Measurements from ENCODE around the gene ITGB5.
A peak's percentile ranks its signal among the peaks of the same experiment; 100 is the strongest.
"Not testable (repeated sequence)": the region's sequence is repeated elsewhere in the genome, so short reads cannot be mapped to it uniquely, and the experiment has no call there.

ITGB5 gene

GRCh38 chr3:124834723-124835718, 52.1 kb downstream of the ITGB5 start:
- peak; percentile 26 for DNase-seq

DNA sequence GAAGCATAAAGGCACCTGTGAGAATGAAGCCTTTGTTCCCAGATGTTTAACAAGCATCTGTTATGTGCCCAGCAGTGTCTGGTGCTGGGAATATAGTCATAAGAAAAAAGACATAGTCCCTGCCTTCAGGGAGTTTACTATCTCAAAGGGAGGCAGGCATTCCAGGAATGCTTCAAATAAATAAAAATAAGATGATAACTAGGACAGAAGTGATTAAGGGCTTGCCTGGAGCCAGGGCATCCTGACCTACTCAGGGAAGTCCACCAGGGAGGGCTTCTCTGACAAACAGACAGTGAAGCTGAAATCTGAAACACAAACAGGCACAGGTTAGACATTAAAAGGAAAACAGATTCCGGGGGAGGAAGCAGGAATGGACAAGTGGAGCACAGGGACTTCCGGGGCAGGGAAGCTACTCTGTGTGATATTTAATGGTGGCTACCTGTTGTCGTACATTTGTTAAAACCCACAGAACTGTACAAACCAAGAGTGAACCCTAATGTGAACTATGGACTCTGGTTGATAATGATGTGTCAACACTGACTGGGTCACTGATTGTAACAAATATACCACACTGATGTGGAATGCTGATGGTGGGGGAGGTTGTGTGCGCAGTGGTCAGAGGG, 53.3 kb downstream of the ITGB5 start:
- DNase-seq: no peak

DNA sequence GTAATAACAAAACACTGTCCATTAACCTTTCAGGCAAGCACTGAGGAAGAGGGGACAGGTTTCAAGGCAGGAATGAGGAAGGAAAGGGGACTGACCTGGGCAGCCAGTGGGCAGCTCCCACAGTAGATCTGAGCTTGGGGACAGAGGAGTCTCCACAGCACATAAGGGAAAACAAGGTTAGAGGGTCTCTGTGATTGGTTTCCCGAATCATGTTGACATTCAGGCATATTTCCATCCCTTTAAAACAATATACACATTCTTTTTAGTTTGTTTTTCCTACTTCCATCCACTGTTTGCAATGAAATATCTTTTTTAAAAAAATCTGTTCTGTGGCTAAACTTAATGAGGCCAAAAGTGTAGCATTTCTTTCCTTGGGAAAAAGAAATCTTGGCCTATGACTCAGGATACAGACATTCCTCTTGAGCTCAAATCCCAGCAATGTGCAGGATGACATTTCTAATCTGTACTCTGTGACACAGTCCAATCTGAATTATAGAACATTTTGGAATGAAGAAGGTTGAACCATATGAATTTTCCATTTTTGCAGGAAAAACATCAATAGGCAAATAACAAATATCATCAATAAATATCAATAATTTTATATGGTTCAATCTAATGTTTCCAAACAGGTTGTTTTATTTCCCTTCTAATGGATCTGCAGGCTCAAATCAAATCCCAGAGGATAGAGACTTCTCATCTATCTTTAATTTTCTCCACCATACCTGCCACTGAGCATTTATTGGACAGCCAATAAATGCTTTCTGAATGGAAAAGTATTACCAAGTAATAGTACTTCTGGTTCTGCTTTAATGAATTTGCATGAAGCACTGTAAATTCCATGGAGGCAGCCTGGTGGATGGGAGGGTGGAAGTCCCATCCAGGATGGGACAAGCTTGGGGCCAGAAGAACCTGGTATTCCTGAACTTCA, 54.1 kb downstream of the ITGB5 start:
- DNase-seq: no peak

GRCh38 chr3:124831628-124832199, 55.5 kb downstream of the ITGB5 start:
- DNase-seq: no peak

- DNase-seq: no peak
These were observed 57.2 kb downstream of the ITGB5 start for GRCh38 chr3:124829819-124830554.

GRCh38 chr3:124829178-124829818, 57.9 kb downstream of the ITGB5 start:
- DNase-seq: no peak

GRCh38 chr3:124827476-124828206, 59.5 kb downstream of the ITGB5 start:
- DNase-seq: not testable (repeated sequence)

GRCh38 chr3:124826703-124827102, 60.5 kb downstream of the ITGB5 start:
- DNase-seq: no peak

- DNase-seq: no peak
These were observed 62.8 kb downstream of the ITGB5 start for GRCh38 chr3:124824286-124824915.

GRCh38 chr3:124823648-124824047, 63.5 kb downstream of the ITGB5 start:
- DNase-seq: no peak

DNA sequence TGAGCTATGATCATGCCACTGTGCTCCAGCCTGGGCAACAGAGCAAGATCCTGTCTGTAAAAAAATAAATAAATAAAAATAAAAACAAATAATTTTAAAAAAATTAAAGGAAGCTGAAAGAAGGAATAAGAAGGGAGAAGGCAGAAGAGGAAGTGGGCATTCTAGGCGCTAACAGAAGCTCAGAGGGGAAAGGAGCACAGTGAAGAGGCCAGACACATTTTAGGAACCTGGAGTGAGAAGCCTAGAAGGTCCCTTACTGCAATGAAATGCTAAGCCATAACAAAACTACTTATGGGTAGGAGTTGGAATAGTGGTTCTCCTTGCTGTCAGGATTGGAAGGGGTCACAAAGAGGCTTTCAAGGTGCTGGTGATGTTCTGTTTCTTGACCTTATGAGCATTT, 64.0 kb downstream of the ITGB5 start:
- no peak for DNase-seq

- no peak for DNase-seq
These were observed 65.8 kb downstream of the ITGB5 start for GRCh38 chr3:124821356-124821755.

DNA sequence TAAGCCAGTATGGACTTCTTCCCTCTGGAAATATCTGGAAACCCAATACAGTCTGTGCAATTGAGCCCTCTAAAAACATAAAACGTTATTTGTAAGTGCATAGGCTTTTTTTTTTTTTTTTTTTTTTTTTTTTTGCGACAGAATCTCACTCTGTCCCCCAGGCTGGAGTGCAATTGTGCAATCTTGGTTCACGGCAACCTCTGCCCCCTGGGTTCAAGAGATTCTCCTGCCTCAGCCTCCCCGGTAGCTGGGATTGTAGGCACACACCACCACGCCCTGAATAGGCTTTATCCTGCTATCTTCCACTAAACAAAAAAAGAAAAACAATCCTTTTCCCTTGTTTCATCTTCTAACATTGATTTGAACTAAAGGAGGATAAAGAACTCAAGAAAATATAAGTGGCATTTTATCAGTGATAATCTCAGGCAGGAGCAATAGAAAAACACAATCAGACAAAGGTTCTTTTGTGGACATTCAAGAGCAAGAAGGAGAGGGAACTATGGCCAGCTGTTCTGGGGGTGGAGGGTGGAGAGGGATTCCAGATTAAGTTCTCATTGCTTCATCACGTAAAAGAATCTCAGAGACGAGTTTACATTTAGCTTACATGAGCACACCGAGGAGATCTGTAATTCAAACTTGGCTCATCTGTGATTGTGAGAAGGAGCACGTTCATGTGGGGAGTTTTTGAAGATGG, 68.6 kb downstream of the ITGB5 start:
- DNase-seq: no peak

DNA sequence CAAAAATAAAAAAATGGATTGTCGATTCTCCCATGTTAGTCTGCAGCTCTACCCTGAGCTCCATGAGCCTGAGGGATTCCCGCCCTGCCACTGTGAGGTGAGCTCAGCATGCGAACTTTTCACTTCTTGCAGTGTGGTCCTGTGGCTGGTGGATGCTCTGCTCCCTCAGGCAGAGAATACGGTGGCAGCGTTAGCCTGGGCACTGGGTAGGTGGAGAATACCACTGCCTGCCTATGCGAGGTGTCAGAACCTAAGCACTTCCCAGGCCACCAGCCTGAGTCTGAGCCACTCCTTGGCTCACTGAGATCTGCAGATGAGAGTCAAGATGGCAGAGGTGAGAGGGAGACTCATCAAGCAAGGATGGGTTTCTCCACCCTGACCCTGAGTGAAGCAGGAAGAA, 70.1 kb downstream of the ITGB5 start:
- no peak for DNase-seq

DNA sequence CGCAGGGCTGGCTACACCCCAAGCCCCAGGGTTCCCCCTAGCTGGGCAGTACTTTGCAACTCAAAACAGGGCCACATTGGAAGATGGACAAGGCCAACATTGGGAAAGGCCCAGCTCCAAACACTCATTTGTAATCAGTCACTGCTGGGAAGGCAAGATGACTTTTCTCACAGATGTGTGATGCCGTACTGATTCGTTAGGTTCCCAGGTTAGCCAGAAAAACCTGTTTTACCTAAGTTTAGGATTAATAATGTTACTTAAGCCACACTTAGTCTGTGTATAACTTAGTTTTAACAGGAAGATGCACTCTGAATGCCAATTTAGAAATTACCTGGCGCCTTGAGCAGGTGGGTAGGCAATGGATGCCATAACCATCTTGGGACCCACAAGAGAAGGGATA, 71.0 kb downstream of the ITGB5 start:
- DNase-seq: no peak

GRCh38 chr3:124815781-124816180, 71.4 kb downstream of the ITGB5 start:
- DNase-seq: no peak

- DNase-seq: no peak
These were observed 72.3 kb downstream of the ITGB5 start for GRCh38 chr3:124814620-124815421.

GRCh38 chr3:124813541-124813940, 73.6 kb downstream of the ITGB5 start:
- DNase-seq: no peak
